AG04450 (cell line): ENCODE data around the gene BARX1. TPM values are rescaled to one million over a fixed set of nuclear protein-coding genes. Genes with fewer than 3 reads are reported as not detected.

ENCODE experiments used
- CTCF ChIA-PET: fragments of 300-600, 350-600 bp; formaldehyde crosslinking; extraction: SDS; loops from one replicate; lab custom pipeline; 2022; ENCODE audit warnings: antibody characterized with exemption, inconsistent platforms; lab: Charles Lee
- POLR2A ChIA-PET: fragments of 350-600 bp; formaldehyde crosslinking; extraction: SDS; loops from one replicate; lab custom pipeline; 2021; ENCODE audit warnings: antibody characterized with exemption, inconsistent platforms; lab: Yijun Ruan, JAX
- DNase-seq: peaks from one replicate; pipeline ENCODE4 v3.0.0-alpha.2; 2011; ENCODE audit warnings: low read depth, low spot score
- H3K27ac ChIP-seq: one replicate; pipeline ENCODE4 v1.5.1; 2012; ENCODE audit warnings: low read depth, low read length, control low read depth
- H3K27me3 ChIP-seq: one replicate; pipeline ENCODE4 v1.6.0; 2012; ENCODE audit warnings: low read length; ENCODE audit not compliant: control insufficient read depth, insufficient read depth
- H3K4me3 ChIP-seq: 2 replicates; pipeline ENCODE4 v1.5.1; 2011; ENCODE audit warnings: mild to moderate bottlenecking, low read depth, low read length, control low read depth
- H3K9me3 ChIP-seq: 2 replicates; pipeline ENCODE4 v1.5.1; 2012; ENCODE audit warnings: low read length; ENCODE audit not compliant: control insufficient read depth, insufficient read depth
- polyA plus RNA-seq: library from polyadenylated mRNA; depleted of rRNA; stranded (reverse); fragments of >200 nt; gene quantifications from 2 replicates; pipeline ENCODE4 v1.2.3, GENCODE V29; 2011
- TF ChIP-seq, protein P1 (sequence below): IDR thresholded peaks from 2 replicates; pipeline ENCODE4 v1.5.1; 2011; ENCODE audit warnings: low read depth, low read length, control low read depth, inconsistent platforms

The BARX1 gene
- polyA plus RNA-seq, 1 experiment, result not detected

- POLR2A ChIA-PET, result no interaction called here
- H3K4me3 ChIP-seq, result no peak overlapping the region
- no peak overlapping the region for H3K27ac ChIP-seq
- peaks cover 14% of the 10 kb centered on the region; the same call in 1 of the 2 replicates for H3K9me3 ChIP-seq
- CTCF ChIA-PET, result interaction anchor here (4.6 kb wide), 1 partner anchor 278 kb away, joined by 73 read pairs; no protein-coding TSS in a partner anchor
- TF ChIP-seq, protein P1, sequence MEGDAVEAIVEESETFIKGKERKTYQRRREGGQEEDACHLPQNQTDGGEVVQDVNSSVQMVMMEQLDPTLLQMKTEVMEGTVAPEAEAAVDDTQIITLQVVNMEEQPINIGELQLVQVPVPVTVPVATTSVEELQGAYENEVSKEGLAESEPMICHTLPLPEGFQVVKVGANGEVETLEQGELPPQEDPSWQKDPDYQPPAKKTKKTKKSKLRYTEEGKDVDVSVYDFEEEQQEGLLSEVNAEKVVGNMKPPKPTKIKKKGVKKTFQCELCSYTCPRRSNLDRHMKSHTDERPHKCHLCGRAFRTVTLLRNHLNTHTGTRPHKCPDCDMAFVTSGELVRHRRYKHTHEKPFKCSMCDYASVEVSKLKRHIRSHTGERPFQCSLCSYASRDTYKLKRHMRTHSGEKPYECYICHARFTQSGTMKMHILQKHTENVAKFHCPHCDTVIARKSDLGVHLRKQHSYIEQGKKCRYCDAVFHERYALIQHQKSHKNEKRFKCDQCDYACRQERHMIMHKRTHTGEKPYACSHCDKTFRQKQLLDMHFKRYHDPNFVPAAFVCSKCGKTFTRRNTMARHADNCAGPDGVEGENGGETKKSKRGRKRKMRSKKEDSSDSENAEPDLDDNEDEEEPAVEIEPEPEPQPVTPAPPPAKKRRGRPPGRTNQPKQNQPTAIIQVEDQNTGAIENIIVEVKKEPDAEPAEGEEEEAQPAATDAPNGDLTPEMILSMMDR, result no peak
- peaks cover 78% of the 10 kb centered on the region for H3K27me3 ChIP-seq
- DNase-seq, result no peak
Observed at GRCh38 chr9:93960221-93960970, 5.2 kb upstream of the BARX1 start.

DNA sequence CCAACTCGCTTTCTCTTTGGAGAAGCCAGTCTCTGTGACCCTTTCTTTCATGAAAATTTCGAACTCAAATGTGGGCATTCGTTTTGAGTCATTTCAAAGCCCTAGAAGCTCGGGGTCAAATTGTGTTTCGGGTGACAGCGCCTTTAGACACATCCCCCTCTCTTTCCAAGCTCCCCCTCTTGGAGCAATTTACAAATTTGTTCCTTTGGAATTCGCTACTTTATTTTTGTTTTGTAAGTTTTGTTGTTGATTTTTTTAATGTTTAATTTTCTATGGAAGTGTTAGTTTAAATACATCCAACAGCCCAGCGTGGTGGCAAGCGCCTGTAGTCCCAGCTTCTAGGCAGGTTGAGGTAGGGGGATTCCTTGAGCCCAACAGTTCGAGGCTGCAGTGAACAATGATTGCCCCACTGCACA, 4.6 kb upstream of the BARX1 start:
- POLR2A ChIA-PET, result no interaction called here
- CTCF ChIA-PET, result no interaction called here
- no peak for DNase-seq
- Histone ChIP-seq H3K27ac (no peak overlapping the region), H3K4me3 (no peak overlapping the region), H3K9me3 (peaks cover 14% of the 10 kb centered on the region; the same call in 1 of the 2 replicates), H3K27me3 (peaks cover 79% of the 10 kb centered on the region)
- TF ChIP-seq, protein P1, result no peak

GRCh38 chr9:93958819-93959682, 3.9 kb upstream of the BARX1 start:
- H3K9me3 ChIP-seq, result peaks cover 14% of the 10 kb centered on the region; the same call in 1 of the 2 replicates
- CTCF ChIA-PET, result no interaction called here
- no peak overlapping the region for H3K4me3 ChIP-seq
- no peak overlapping the region for H3K27ac ChIP-seq
- POLR2A ChIA-PET, result no interaction called here
- TF ChIP-seq, protein P1, result no peak
- peaks cover 81% of the 10 kb centered on the region for H3K27me3 ChIP-seq
- DNase-seq, result no peak

GRCh38 chr9:93958121-93958818, 3.1 kb upstream of the BARX1 start:
- Histone ChIP-seq H3K27me3 (peaks cover 86% of the 10 kb centered on the region), H3K4me3 (no peak overlapping the region), H3K27ac (no peak overlapping the region), H3K9me3 (peaks cover 14% of the 10 kb centered on the region; the same call in 1 of the 2 replicates)
- CTCF ChIA-PET, result no interaction called here
- TF ChIP-seq, protein P1, result no peak
- no peak for DNase-seq
- POLR2A ChIA-PET, result no interaction called here
